HG03354 (cell line): ENCODE data around the gene SAYSD1.

ENCODE experiments used
- ATAC-seq: cut with Tn5 transposase; IDR thresholded peaks from one replicate; pipeline ENCODE4 v1.9.1; 2021; ENCODE audit warnings: mild to moderate bottlenecking; ENCODE audit not compliant: unreplicated experiment, poor library complexity, severe bottlenecking

SAYSD1 gene

GRCh38 chr6:39080246-39080875, 34.6 kb downstream of the SAYSD1 start:
- no peak for ATAC-seq

DNA sequence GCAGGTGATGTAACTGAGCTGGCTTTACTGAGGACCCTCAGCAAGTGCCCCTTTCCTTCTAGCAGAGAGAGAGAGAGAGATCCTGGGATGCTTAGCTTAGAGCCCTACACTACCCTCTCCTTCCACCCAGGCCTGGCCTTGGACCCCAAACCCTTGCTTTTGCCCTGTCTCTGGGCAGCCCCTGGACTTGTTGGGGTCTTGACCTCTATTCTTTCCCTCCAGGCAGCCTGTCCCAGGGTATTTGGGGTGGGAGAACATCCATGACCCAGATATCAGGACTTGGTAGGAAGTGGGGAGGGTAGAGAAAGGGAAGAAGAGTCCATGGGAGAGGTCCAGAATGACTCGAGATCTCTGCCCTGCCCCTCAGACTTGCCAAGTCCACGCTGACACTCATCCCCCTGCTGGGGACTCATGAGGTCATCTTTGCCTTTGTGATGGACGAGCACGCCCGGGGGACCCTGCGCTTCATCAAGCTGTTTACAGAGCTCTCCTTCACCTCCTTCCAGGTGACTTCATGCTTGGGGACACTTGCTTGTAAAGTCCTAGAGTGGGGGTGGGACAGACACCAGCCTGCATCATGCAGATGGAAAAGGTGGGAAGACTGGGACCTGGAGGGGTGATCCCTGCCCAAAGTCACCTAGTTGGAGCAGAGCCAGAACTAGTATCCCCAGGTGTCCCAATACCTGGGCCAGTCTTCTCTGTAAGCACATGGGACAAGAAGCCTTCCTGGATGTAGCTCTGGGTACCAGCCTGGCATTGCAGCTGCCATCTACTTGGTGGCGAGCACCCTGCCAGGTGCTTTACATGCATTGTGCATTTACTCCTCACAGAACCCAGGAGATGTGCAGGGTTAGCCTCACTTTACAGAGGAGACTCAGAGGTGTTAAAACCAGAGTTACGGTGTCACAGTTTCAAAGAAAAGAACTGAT, 35.5 kb downstream of the SAYSD1 start:
- ATAC-seq: no peak

DNA sequence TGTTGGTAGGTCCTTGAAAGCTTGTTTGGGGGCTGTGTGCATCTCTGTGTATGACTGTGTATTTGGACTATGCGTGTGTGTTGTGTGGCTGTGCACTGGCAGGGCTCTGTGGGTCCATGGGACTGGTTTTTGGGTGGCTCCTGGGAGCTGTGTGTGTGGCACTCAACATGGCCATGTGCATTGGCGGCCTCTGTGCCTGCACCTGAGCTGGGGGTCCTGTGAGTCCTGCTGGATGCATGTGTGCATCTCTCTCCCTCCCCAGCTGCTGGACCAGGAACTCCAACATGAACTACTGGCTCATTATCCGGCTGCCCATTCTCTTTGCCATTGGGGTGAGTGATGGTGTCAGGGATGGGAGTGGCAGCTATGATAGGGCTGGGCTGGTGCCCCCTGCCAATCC, 36.3 kb downstream of the SAYSD1 start:
- no peak for ATAC-seq

DNA sequence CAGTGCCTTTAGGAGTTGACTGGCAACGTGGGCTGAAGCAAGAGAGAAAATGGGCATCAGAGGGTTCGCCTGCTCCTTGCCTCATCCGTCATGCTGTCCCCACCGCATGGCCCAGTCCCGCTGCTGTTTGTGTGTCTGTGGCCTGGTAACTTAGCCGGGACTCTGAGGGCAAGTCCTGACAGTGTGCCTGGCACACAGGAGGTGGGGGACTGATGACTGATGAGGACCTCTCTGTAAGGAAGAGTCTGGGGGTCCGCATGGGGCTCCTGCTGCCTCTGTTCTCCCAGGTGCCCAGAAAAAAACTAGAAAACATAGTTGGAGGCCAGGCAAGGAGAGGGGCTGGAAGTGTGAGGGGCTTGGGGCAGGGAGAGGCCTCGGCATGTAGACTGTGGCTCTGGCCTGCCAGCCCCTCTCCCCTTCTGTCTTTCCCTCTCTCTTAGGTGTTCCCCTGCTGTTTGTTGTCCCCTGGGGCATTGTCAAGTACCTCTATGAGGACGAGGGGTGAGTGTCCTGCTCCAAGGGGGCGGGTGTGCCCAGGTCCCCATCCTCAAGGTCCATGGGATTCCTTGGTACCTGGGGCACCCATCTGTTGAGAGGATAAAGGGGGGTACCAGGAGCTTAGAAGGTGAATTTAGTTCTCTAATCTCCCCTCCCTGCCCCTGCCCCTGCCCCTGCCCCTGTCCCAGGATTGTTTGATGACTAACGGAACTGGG, 36.9 kb downstream of the SAYSD1 start:
- no peak for ATAC-seq

GRCh38 chr6:39076623-39077535, 38.1 kb downstream of the SAYSD1 start:
- ATAC-seq: no peak

GRCh38 chr6:39075807-39076622, 39.0 kb downstream of the SAYSD1 start:
- ATAC-seq: no peak

- no peak for ATAC-seq
These were observed 39.8 kb downstream of the SAYSD1 start for GRCh38 chr6:39075010-39075686.

DNA sequence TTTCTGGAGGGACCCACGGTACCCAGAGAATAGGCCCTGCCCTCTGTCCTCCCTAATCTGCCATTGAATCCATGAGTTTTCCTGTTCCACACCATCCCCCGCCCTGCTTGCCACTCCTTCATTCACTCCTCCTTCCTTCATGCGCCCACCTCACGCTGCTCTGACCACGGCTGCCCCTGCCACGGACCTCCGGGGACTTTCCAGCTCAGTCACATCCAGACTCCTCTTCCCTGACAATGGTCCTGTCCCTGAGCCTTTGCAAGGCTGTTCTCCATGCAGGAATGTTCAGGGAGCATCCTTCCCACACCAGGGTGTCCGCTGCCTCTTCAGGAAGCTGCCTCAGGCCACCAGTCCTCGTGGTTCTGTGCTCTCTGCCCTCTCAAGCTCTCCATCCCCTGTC, 40.5 kb downstream of the SAYSD1 start:
- no peak for ATAC-seq

GRCh38 chr6:39073471-39074355, 41.3 kb downstream of the SAYSD1 start:
- no peak for ATAC-seq

DNA sequence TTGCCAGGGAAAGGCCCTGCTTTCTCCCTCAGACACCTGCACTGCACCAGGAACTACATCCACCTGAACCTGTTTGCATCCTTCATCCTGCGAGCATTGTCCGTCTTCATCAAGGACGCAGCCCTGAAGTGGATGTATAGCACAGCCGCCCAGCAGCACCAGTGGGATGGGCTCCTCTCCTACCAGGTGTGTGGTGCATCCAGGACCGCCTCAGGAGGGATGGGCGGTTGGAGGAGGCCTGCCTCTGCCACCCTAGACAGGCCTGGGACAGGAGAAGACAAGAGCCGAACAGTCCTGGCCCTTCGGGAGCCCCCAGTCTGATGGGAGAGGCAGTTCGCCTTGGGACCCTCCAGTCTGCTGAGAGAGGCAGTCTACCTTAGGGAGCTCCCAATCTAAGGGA, 42.2 kb downstream of the SAYSD1 start:
- no peak for ATAC-seq

DNA sequence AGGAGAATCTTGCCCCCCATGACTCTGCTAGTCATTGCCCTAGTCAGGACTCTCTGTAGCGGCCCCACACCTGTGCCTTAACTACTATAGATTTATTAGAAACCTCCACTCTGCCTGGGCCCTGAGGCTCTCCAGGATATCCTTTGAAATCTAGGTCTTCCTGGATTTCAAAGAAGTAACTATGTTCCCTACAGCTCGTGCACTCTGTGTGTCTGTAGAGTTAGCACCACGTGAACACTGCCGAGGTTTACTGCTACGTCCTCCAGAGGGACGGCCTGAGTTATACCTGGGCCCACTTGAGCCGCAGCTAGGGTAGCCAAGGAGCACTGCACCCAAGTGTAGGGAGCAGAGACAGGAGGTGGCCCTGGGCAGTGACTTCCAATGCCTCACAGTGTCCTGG, 46.6 kb downstream of the SAYSD1 start:
- ATAC-seq: no peak

- no peak for ATAC-seq
These were observed 49.4 kb downstream of the SAYSD1 start for GRCh38 chr6:39065561-39065960.

GRCh38 chr6:39063526-39063925, 51.5 kb downstream of the SAYSD1 start:
- no peak for ATAC-seq

- no peak for ATAC-seq
These were observed 52.8 kb downstream of the SAYSD1 start for GRCh38 chr6:39062014-39062740.

DNA sequence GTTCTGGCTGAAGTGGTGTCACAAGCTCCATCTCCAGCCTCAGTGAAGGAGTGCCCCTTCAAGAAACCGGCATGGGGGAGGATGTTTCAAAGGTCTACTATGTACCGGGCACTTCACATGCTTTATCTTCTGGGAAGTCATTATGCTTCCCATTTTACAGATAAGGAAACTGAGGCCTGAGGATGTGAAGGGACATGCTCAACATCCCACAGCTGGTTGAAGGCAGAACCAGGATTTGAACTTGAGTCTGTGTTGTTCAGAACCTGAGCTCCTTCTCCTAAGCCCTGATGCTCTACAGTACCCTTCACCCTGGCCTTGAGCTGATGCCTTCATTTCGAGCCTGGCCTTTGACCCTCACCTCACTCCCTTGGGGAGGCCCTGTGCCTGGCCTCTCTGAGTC, 53.4 kb downstream of the SAYSD1 start:
- ATAC-seq: no peak

GRCh38 chr6:39061182-39061581, 53.8 kb downstream of the SAYSD1 start:
- no peak for ATAC-seq
